Spleen (tissue), 11 donors: ENCODE measurements around the gene BICDL2. TPM values are rescaled to one million over a fixed set of nuclear protein-coding genes. Genes with fewer than 3 reads are reported as not detected.
A peak's percentile ranks its signal among the peaks of the same experiment; 100 is the strongest.

Source experiments
- DNase-seq: peaks from one replicate; pipeline ENCODE4 v3.0.0-alpha.2; 2020
- H3K27ac ChIP-seq, 8 donors: fragments of 200-600 bp; sonication (generic) in 7 of 8; 1 replicate in 4 of 8; 2 replicates in 4 of 8; pipeline versions ENCODE4 v1.5.0 to v1.8.0; 2016 to 2021; ENCODE audit warnings: inconsistent platforms in 4 of 8, mild to moderate bottlenecking in 4 of 8, moderate library complexity in 1 of 8
- H3K27me3 ChIP-seq, 7 donors: fragments of 200-600 bp; sonication (generic) in 6 of 7; replicated peaks in 1 of 7; 1 replicate in 4 of 7; 2 replicates in 3 of 7; pipeline versions ENCODE4 v1.5.0 to v1.8.0; 2016 to 2021; ENCODE audit warnings: inconsistent platforms in 3 of 7, mild to moderate bottlenecking in 1 of 7
- H3K36me3 ChIP-seq, 6 donors: fragments of 200-600 bp; sonication (generic) in 5 of 6; 1 replicate in 4 of 6; 2 replicates in 2 of 6; pipeline versions ENCODE4 v1.5.0 to v1.8.0; 2016 to 2021; ENCODE audit warnings: inconsistent platforms in 2 of 6
- H3K4me1 ChIP-seq, 6 donors: fragments of 200-600 bp; sonication (generic) in 5 of 6; 1 replicate in 3 of 6; 2 replicates in 3 of 6; pipeline versions ENCODE4 v1.5.0 to v1.8.0; 2016 to 2021; ENCODE audit warnings: inconsistent platforms in 3 of 6
- H3K4me3 ChIP-seq, 8 donors: fragments of 200-600 bp; sonication (generic) in 7 of 8; 1 replicate in 4 of 8; 2 replicates in 4 of 8; pipeline versions ENCODE4 v1.5.0 to v1.8.0; 2016 to 2021; ENCODE audit warnings: inconsistent platforms in 4 of 8, mild to moderate bottlenecking in 4 of 8, moderate library complexity in 2 of 8
- H3K9me3 ChIP-seq, 8 donors: fragments of 200-600 bp; sonication (generic) in 7 of 8; 1 replicate in 4 of 8; 2 replicates in 4 of 8; pipeline versions ENCODE4 v1.5.0 to v1.8.0; 2016 to 2021; ENCODE audit warnings: inconsistent platforms in 4 of 8
- CTCF ChIP-seq, 11 experiments: fragments of 200-600 bp in 7 of 11; fragments of 450-650 bp in 4 of 11; sonication (generic) in 4 of 11; IDR thresholded peaks in 8 of 11; conservative IDR thresholded peaks in 3 of 11; 1 replicate in 7 of 11; 2 replicates in 4 of 11; pipeline versions ENCODE4 v1.4.0 to v1.8.0; 2016 to 2021; ENCODE audit warnings: antibody characterized with exemption in 11 of 11, inconsistent platforms in 4 of 11, mild to moderate bottlenecking in 1 of 11
- POLR2A ChIP-seq, 3 donors: fragments of 450-650 bp; IDR thresholded peaks; one replicate each; pipeline ENCODE4 v1.5.1; 2017; ENCODE audit warnings: antibody characterized with exemption in 3 of 3, mild to moderate bottlenecking in 1 of 3
- POLR2AphosphoS5 ChIP-seq, 3 donors: sonication (generic); formaldehyde crosslinking; IDR thresholded peaks; one replicate each; pipeline ENCODE4 v1.5.1; 2017; ENCODE audit warnings: antibody characterized with exemption in 3 of 3
- WGBS, 5 donors: extraction: QIAGEN DNeasy Blood & Tissue Kit in 3 of 5; methylation state at CpG; one replicate each; pipeline versions ENCODE4 v1.1.5 to v1.1.7; 2013 to 2018; 5-methylcytosine and 5-hydroxymethylcytosine counted together
- intact Hi-C: fragments of 100-400 bp; cut with DNase I; formaldehyde crosslinking; loops from one replicate; pipeline ENCODE4 v1.15.0; 2023; ENCODE audit warnings: low total_unique reads
- polyA plus RNA-seq, 3 donors: library from polyadenylated mRNA; stranded (reverse); fragments of 200-250 nt; gene quantifications; one replicate each; pipeline ENCODE4 v1.2.1, GENCODE V29; 2013
- total RNA-seq, 7 donors: library from RNA; depleted of rRNA in 3 of 7; stranded (reverse); fragments of >200 nt in 3 of 7; fragmentation: NEBNext Ultra II Directional in 4 of 7; extraction: Animal tissue kit (Norgen Biotek cat#: 25700) in 4 of 7; gene quantifications; one replicate each; pipeline versions ENCODE4 v1.1.0 to v1.2.1, GENCODE V29; 2016 to 2021
- donor health status: healthy with polysubstance abuse.
- donor health status: DM: no; HTN: no; CAD: no; lungs with moderate emphysema.
- donor health status: DM: no; HTN: no; CAD: no.
- donor health status: Bipolar disorder and iron deficiency.
- donor health status: healthy.
- donor health status: DM: no; HTN: no; CAD: no.
- donor health status: DM: yes; HTN: yes; CAD: no.

The BICDL2 gene
- total and polyA plus RNA-seq, 10 donors, result 0.03 to 0.77 (median 0.30) TPM; not detected in 3

GRCh38 chr16:3065742-3066439 is 29.1 kb upstream of the BICDL2 start:
- intact Hi-C loops, result no loop called here
- H3K4me1 ChIP-seq, result peaks cover 6 to 87% (median 38%) of the 10 kb centered on the region in 6 donors
- peak overlapping the region; percentile 41 to 79 (median 58) for H3K4me3 ChIP-seq
- H3K36me3 ChIP-seq, result peaks cover 0 to 30% (median 2%) of the 10 kb centered on the region in 6 donors
- no peak for TF ChIP-seq POLR2A (IDR thresholded peaks at IDR 0.05)
- TF ChIP-seq CTCF (IDR thresholded peaks at IDR 0.05 in 8 of 11, conservative IDR thresholded peaks at IDR 0.05 in 3 of 11), result no peak
- TF ChIP-seq POLR2AphosphoS5 (IDR thresholded peaks at IDR 0.05), result no peak
- WGBS, 5 donors, result 46 to 74% (median 59%) methylated on average over 25 to 26 of the region's 26 CpGs
- DNase-seq, result peak; percentile 76
- H3K27me3 ChIP-seq, result no peaks in the 10 kb centered on the region
- H3K9me3 ChIP-seq, result no peaks in the 10 kb centered on the region
- H3K27ac ChIP-seq, result peak overlapping the region; percentile 79 to 87 (median 84)

GRCh38 chr16:3065069-3065741 is 28.5 kb upstream of the BICDL2 start, which contains the start of gene IL32:
IL32 (plus strand) TSS chr16:3065640; CDS start chr16:3065812, 172 bp downstream.
- intact Hi-C loops, result no loop called here
- H3K4me3 ChIP-seq, result peak within 1 kb of the TSS; percentile 41 to 79 (median 58)
- peaks cover 8 to 88% (median 42%) of the 10 kb centered on the region in 6 donors for H3K4me1 ChIP-seq
- H3K36me3 ChIP-seq, result peaks cover 0 to 30% (median 2%) of the 10 kb centered on the region in 6 donors
- 41 to 60% (median 50%) methylated on average over 13 of the region's 13 CpGs for WGBS, 5 donors
- no peaks in the 10 kb centered on the region for H3K27me3 ChIP-seq
- no peaks in the 10 kb centered on the region for H3K9me3 ChIP-seq
- no peak for DNase-seq
- H3K27ac ChIP-seq, result peak within 1 kb of the TSS; percentile 79 to 87 (median 84)
- peak; percentile 30 to 81 (median 77) for TF ChIP-seq POLR2AphosphoS5 (IDR thresholded peaks at IDR 0.05)
- TF ChIP-seq POLR2A (IDR thresholded peaks at IDR 0.05), result no peak
- TF ChIP-seq CTCF (IDR thresholded peaks at IDR 0.05 in 8 of 11, conservative IDR thresholded peaks at IDR 0.05 in 3 of 11), result no peak

- Histone ChIP-seq H3K4me3 (no peak overlapping the region), H3K9me3 (no peaks in the 10 kb centered on the region), H3K36me3 (peaks cover 0 to 19% (median 0%) of the 10 kb centered on the region in 6 donors), H3K27ac (peak overlapping the region in 6 of 8 donors; percentile 79 to 87 (median 84)), H3K27me3 (no peaks in the 10 kb centered on the region), H3K4me1 (peaks cover 12 to 90% (median 45%) of the 10 kb centered on the region in 6 donors)
- WGBS, 5 donors, result 92 to 97% (median 94%) methylated on average over 8 of the region's 8 CpGs
- TF ChIP-seq POLR2AphosphoS5 (IDR thresholded peaks at IDR 0.05), result no peak
- TF ChIP-seq CTCF (IDR thresholded peaks at IDR 0.05 in 8 of 11, conservative IDR thresholded peaks at IDR 0.05 in 3 of 11), result no peak
- no peak for TF ChIP-seq POLR2A (IDR thresholded peaks at IDR 0.05)
- intact Hi-C loops, result no loop called here
- DNase-seq, result no peak
These were observed 27.1 kb upstream of the BICDL2 start for GRCh38 chr16:3063625-3064386.
